Measurements from ENCODE around the gene PHLDA2.

PHLDA2 gene

GRCh38 chr11:2891326-2892214 is 37.6 kb downstream of the PHLDA2 start:
- no peak overlapping the region for H3K27ac ChIP-seq (ENCODE audit: extremely low read depth, low read depth, low read length)
- CTCF ChIA-PET = interaction anchor here (0.6 to 16.8 kb wide), 31 partner anchors 9 to 689 kb away, joined by 3 to 456 read pairs (median 4); partner anchors contain the start of gene PHLDA2
- no peak overlapping the region for H3K4me3 ChIP-seq (ENCODE audit: low read depth, low read length)
- H3K9me3 ChIP-seq (ENCODE audit: control insufficient read depth, insufficient read depth, low read depth, low read length) = no peaks in the 10 kb centered on the region
- H3K36me3 ChIP-seq (ENCODE audit: control insufficient read depth in 2 of 2, insufficient read depth in 1 of 2, low read length in 2 of 2) = no peaks in the 10 kb centered on the region
- no peaks in the 10 kb centered on the region for H3K4me1 ChIP-seq (ENCODE audit: control insufficient read depth, insufficient read depth, low read length)
- POLR2A ChIA-PET = interaction anchor here (1.6 to 2.1 kb wide), 2 partner anchors 38 to 358 kb away, joined by 10 to 12 read pairs; partner anchors contain the start of gene PHLDA2
- no peak for TF ChIP-seq GLIS2 (tag by site-specific recombination; IDR thresholded peaks at IDR 0.05)
- TF ChIP-seq ZBTB8A (tag by site-specific recombination; IDR thresholded peaks at IDR 0.05) = 0 out of 2 replicates have a peak, but pooled peaks have one; percentile 23

GRCh38 chr11:2890466-2891294 is 38.5 kb downstream of the PHLDA2 start:
- Histone ChIP-seq H3K9me3 (ENCODE audit: control insufficient read depth, insufficient read depth, low read depth, low read length) (no peaks in the 10 kb centered on the region), H3K4me1 (ENCODE audit: control insufficient read depth, insufficient read depth, low read length) (no peaks in the 10 kb centered on the region), H3K27ac (ENCODE audit: extremely low read depth, low read depth, low read length) (no peak overlapping the region), H3K36me3 (ENCODE audit: control insufficient read depth in 2 of 2, insufficient read depth in 1 of 2, low read length in 2 of 2) (no peaks in the 10 kb centered on the region), H3K4me3 (ENCODE audit: low read depth, low read length) (no peak overlapping the region)
- TF ChIP-seq KLF17 (tag by site-specific recombination; IDR thresholded peaks at IDR 0.05) = 0 out of 2 replicates have a peak, but pooled peaks have one; percentile 24
- no peak for TF ChIP-seq KLF9 (tag by site-specific recombination; IDR thresholded peaks at IDR 0.05; ENCODE audit: low read depth)
- no peak for TF ChIP-seq ZNF558 (tag by site-specific recombination; IDR thresholded peaks at IDR 0.05)
- no peak for TF ChIP-seq ZBTB49 (tag by site-specific recombination; IDR thresholded peaks at IDR 0.05; ENCODE audit: low read depth)
- TF ChIP-seq GLIS1 (tag by site-specific recombination; IDR thresholded peaks at IDR 0.05) = peak; percentile 37; the same call in 1 of the 2 replicates
- TF ChIP-seq ZIC2 (tag by site-specific recombination; IDR thresholded peaks at IDR 0.05) = peak; percentile 84
- peak; percentile 58 for TF ChIP-seq ZNF423 (tag by site-specific recombination; IDR thresholded peaks at IDR 0.05)
- TF ChIP-seq ZNF341 (tag by site-specific recombination; IDR thresholded peaks at IDR 0.05; ENCODE audit: low read depth) = peak; percentile 92
- no peak for TF ChIP-seq ZNF280C (tag by site-specific recombination; IDR thresholded peaks at IDR 0.05)
- no peak for TF ChIP-seq TSHZ1 (tag by site-specific recombination; IDR thresholded peaks at IDR 0.05; ENCODE audit: borderline replicate concordance)
- no peak for TF ChIP-seq ZSCAN23 (tag by site-specific recombination; IDR thresholded peaks at IDR 0.05)
- TF ChIP-seq ZNF433 (tag by site-specific recombination; IDR thresholded peaks at IDR 0.05; ENCODE audit: low read depth) = no peak
- TF ChIP-seq ELK4 (IDR thresholded peaks at IDR 0.05; ENCODE audit: borderline replicate concordance, low read depth, low read length) = no peak
- TF ChIP-seq OSR2 (tag by site-specific recombination; IDR thresholded peaks at IDR 0.05) = no peak
- POLR2A ChIA-PET = no interaction called here
- CTCF ChIA-PET = interaction anchor here (0.6 to 16.8 kb wide), 18 partner anchors 11 to 688 kb away, joined by 3 to 456 read pairs (median 4); partner anchors contain the start of gene PHLDA2
